ENCODE measurements around the gene BRD1.

The BRD1 gene

DNA sequence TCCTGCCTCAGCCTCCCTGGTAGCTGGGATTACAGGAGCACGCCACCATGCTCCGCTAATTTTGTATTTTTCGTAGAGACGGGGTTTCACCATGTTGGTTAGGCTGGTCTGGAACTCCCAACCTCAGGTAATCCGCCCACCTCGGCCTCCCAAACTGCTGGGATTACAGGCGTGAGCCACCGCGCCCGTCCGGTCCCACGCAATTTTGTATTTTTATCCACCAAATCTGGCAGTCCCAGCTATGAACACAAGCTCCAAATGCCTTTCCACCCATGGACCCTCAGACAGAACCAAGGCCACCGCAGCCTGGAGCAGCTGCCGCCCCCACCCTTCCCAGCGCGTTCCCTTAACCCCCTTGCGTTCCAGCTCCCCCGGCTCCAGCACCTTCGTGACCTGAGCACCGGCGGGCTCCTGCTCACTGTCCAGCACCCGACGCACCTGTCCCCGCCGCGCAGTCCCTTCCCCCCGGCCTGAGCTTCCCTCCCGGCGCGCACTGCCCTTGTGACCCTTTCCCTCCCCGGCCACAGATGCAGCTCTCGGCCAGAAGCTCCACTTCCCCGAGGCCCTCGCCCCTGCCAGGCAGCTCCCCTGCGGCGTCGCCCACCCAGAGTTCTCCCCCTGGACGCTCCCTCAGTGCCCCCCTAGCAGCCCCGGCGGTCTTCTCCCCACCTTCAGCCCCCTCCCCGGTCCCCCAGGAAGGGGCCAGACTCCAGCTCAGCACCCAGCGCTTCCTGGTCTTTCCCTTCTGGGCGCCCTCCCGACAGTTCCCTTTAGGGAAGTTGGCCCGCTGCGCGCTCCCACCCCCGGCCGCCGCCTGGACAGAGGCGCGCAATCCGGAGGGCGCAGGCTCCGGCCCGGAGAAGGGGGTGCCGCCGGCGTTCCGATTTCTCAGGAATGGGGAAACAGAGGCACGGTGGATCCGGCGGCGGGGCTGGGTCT is 20.3 kb upstream of the BRD1 start:
- no peak overlapping the region for H3K4me3 ChIP-seq (replicated peaks; ENCODE audit: low read depth, low read length)
- TF ChIP-seq, protein P1, sequence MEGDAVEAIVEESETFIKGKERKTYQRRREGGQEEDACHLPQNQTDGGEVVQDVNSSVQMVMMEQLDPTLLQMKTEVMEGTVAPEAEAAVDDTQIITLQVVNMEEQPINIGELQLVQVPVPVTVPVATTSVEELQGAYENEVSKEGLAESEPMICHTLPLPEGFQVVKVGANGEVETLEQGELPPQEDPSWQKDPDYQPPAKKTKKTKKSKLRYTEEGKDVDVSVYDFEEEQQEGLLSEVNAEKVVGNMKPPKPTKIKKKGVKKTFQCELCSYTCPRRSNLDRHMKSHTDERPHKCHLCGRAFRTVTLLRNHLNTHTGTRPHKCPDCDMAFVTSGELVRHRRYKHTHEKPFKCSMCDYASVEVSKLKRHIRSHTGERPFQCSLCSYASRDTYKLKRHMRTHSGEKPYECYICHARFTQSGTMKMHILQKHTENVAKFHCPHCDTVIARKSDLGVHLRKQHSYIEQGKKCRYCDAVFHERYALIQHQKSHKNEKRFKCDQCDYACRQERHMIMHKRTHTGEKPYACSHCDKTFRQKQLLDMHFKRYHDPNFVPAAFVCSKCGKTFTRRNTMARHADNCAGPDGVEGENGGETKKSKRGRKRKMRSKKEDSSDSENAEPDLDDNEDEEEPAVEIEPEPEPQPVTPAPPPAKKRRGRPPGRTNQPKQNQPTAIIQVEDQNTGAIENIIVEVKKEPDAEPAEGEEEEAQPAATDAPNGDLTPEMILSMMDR (IDR thresholded peaks at IDR 0.05; ENCODE audit: insufficient read depth, low read length, poor library complexity, severe bottlenecking): no peak
- H3K36me3 ChIP-seq (ENCODE audit: control insufficient read depth, insufficient read depth, low read length): no peaks in the 10 kb centered on the region
- DNase-seq (ENCODE audit: extremely low read depth, insufficient read length): no peak
- H3K27me3 ChIP-seq (replicated peaks; ENCODE audit: control insufficient read depth, insufficient read depth, low read length): peaks cover 1% of the 10 kb centered on the region; the same call in 1 of the 2 replicates

DNA sequence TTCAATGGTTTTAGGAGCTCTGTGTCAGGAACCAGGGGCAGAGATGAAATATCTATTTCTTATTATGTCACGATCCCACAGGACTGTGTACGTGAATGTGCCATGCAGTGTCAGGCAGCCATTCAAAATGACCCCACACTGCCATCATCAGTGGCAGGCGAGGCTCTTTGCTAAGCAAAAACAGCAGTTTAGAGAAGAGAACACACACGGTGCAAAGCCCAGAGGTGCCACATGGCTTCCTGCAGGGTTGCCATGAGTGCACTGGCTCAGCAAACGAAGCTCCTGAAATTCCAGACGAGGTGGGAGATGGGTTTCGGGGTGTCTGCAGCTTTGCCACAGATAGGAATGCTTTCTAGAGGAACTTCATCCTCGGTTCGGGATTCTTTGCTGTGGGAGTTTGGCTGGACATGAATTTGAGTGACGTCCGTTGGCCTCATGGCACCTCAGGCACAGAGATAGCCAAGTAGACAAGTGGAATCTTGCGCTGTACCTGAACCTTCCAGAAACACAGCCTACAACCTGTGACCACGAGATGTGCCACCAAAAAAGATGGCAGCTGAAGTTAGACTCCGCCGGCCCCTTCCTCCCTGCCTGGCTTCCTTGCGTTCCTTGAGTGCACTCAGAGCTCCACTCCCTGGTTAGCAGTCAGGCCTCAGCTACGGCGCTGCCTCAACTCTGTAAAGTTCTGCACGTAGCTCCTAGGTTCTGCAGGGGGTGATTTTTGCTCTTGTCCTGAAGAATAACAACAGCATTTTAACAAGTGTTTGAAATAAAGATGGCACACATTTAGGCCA is 18.2 kb upstream of the BRD1 start:
- H3K36me3 ChIP-seq (ENCODE audit: control insufficient read depth, insufficient read depth, low read length): no peaks in the 10 kb centered on the region
- no peak overlapping the region for H3K4me3 ChIP-seq (replicated peaks; ENCODE audit: low read depth, low read length)
- DNase-seq (ENCODE audit: extremely low read depth, insufficient read length): no peak
- TF ChIP-seq, protein P1 (IDR thresholded peaks at IDR 0.05; ENCODE audit: insufficient read depth, low read length, poor library complexity, severe bottlenecking): no peak
- peaks cover 1% of the 10 kb centered on the region; the same call in 1 of the 2 replicates for H3K27me3 ChIP-seq (replicated peaks; ENCODE audit: control insufficient read depth, insufficient read depth, low read length)

DNA sequence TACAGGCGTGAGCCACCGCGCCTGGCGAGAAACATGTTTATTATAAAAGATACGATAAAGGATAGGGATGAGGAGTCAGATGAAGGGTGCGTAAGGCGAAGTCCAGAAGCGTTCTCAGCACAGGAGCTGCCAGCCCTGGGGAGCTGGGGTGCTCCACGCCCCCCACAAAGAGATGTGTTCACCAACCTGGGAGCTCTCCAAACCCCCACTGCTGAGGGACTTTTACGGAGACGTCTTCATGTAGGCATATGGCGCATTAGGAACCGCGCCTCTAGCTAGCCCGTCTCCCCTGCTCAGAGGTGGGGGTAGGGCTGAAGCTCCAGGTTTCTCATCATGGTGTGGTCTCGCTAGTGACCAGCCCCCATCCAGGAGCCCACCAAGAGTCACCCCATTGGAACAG is 17.6 kb upstream of the BRD1 start:
- DNase-seq (ENCODE audit: extremely low read depth, insufficient read length): no peak
- TF ChIP-seq, protein P1 (IDR thresholded peaks at IDR 0.05; ENCODE audit: insufficient read depth, low read length, poor library complexity, severe bottlenecking): no peak
- no peaks in the 10 kb centered on the region; the same call in 1 of the 2 replicates for H3K27me3 ChIP-seq (replicated peaks; ENCODE audit: control insufficient read depth, insufficient read depth, low read length)
- H3K4me3 ChIP-seq (replicated peaks; ENCODE audit: low read depth, low read length): no peak overlapping the region
- H3K36me3 ChIP-seq (ENCODE audit: control insufficient read depth, insufficient read depth, low read length): no peaks in the 10 kb centered on the region

DNA sequence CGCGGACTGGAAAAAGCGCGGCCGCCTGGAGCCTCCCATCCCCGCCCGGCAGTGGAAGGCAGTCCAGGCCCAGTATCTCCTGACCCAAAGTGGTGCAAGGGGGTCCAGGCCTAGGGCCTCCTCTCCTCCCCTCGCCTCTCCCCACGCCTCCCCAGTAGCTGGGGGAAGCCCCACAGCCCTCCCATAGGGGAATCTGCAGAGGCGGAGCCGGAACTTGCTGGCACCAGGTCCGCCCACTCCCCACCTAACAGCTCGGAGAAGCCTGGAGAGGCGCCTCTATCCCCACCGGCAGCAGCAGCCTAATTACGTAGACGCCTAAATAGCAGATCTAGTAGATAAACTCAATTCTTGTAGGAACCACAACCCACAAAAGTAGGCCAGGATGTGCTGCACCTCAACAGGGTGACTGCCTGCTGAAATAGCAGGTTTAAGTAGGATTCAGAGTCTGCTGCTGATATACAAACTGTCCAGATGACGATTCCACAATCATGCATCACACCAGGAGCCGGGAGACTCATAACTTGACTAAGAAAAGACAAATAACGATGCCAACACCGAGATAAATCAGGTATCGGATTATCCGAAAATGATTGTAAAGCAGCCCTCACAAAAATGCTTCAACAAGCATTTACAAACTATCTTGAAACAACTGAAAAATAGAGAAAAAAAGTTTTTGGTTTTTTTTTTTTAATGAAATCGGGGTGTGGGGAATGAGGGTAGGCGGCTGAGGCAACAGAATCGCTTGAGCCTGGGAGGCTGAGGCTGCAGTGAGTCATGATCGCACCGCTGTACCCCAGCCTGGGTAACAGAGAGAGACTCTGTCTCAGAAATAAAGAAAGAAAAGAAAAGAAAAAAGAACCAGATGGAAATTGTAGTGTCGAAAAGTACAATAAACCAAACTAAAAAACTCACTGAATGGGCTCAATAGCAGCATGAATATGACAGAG is 11.4 kb upstream of the BRD1 start:
- DNase-seq (ENCODE audit: extremely low read depth, insufficient read length): no peak
- Histone ChIP-seq H3K4me3 (replicated peaks; ENCODE audit: low read depth, low read length) (no peak overlapping the region; the same call in none of the 2 replicates), H3K36me3 (ENCODE audit: control insufficient read depth, insufficient read depth, low read length) (no peaks in the 10 kb centered on the region), H3K27me3 (replicated peaks; ENCODE audit: control insufficient read depth, insufficient read depth, low read length) (no peaks in the 10 kb centered on the region)
- TF ChIP-seq, protein P1 (IDR thresholded peaks at IDR 0.05; ENCODE audit: insufficient read depth, low read length, poor library complexity, severe bottlenecking): no peak

DNA sequence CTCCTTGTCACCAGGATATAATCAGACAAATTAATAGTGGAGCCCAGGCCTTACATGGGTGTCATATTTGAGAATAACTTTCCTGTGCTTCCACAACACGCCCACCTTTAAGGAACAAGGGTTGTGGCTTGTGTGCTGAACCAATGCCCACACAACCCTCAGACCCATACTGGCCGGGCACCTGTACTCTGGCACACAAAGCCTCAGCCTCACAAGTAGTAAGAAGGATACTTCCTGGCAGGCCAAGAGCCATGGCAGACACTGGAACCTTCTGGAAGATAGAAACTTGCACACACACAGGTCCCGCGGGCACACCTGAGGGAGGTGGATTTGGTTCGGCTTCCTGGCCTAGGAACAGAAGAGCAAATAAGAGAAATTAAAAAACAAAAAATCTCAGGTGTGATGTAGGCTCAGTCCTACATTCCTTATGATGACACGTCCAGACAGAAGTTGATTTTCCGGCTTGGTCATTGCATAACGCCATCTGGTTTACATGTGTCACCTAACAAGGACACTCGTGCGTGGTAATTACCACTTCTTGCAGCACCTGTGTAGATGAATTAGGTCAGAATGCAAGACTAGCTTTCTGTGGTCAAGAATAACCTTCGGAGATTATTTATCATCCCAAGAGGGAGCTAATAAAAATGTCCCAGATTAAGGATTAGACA is 5.8 kb upstream of the BRD1 start:
- no peaks in the 10 kb centered on the region for H3K27me3 ChIP-seq (replicated peaks; ENCODE audit: control insufficient read depth, insufficient read depth, low read length)
- TF ChIP-seq, protein P1 (IDR thresholded peaks at IDR 0.05; ENCODE audit: insufficient read depth, low read length, poor library complexity, severe bottlenecking): no peak
- no peaks in the 10 kb centered on the region for H3K36me3 ChIP-seq (ENCODE audit: control insufficient read depth, insufficient read depth, low read length)
- H3K4me3 ChIP-seq (replicated peaks; ENCODE audit: low read depth, low read length): no peak overlapping the region
- no peak for DNase-seq (ENCODE audit: extremely low read depth, insufficient read length)
